OCI-M2 (cell line): ENCODE data around the gene TTC28.
"Not testable (repeated sequence)": the region's sequence is repeated elsewhere in the genome, so short reads cannot be mapped to it uniquely, and the experiment has no call there.

ENCODE experiments used
- DNase-seq: peaks from one replicate; lab custom pipeline; 2025; ENCODE audit not compliant: unreplicated experiment; lab: John Stamatoyannopoulos, UW

The TTC28 gene

DNA sequence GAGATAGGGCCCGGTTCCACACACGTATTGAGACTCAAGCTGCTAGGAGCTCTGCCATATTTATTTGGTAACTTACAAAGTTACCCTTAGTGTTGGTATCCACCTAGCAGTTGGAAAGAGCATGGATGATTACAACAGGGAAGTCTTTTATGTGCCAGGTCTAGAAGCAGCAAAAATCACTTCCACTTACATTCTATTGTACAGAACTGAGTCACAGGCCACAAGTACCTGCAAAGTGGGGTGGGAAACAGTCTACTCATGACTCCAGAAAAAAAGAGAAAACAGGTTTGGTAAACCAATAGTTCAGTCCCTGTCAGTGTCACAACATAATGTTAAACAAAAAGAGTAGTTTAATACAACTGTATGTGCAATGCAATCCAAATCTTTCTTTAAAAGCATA, 480.9 kb downstream of the TTC28 start:
- DNase-seq, result no peak

DNA sequence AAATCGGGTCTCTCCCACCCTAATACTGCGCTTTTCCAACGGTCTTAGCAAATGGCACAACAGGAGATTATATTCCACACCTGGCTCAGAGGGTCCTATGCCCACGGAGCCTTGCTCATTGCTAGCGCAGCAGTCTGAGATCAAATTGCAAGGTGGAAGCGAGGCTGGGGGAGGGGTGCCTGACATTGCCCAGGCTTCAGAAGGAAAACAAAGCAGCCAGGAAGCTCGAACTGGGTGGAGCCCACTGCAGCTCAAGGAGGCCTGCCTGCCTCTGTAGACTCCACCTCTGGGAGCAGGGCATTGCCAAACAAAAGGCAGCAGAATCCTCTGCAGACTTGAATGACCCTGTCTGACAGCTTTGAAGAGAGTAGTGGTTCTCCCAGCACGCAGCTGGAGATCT, 488.1 kb downstream of the TTC28 start:
- not testable (repeated sequence) for DNase-seq

DNA sequence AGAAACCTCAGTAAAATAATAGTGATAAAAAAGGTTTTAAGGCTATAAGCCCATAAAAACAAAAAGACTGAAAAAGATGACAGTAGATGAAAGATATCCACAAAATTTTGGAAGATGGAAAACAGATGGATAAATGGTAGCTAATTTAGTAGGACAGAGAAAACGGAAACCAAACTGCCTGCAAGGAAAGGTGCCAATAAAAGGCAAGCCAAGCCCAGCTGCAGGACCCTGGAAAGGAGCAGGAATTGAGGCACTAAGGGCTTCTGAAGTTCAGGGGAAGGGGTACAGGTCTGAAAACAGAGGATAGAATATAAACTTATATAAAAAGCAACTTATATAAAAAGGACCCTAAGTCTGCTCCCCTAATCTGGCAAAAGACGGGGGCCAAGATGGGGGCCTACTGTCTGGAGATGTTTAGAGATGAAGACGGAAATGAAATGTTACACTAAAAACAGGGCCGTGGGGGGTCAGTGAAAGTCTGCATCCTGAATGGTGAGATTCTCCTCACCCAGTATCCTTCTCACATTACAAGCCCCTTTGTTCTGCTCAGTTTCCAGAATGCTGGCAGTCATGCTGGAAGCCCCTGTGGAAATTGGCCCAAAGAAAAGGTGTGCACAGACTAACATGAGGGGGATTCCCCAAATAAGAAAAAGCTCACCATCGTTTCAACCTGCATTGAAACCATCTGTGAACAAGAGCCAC, 491.3 kb downstream of the TTC28 start:
- no peak for DNase-seq

DNA sequence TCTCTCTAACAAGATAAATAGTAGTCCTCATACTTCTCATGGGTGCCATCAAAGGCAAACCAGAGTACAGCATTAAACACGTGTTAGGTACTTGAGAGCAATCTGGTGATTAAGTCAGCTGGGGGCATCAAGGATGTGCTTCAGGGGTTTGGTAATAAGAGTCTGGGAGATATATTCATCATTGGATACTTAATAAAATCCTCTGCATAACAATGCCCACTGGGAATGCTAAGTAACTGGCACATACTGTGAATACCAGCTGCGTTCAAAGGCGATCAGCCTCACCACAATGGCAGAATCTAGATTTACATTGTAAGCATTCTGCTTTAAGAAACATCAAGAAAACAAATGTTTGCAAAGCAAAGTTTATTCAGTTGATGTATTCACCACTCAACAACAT, 492.0 kb downstream of the TTC28 start:
- DNase-seq, result no peak

DNA sequence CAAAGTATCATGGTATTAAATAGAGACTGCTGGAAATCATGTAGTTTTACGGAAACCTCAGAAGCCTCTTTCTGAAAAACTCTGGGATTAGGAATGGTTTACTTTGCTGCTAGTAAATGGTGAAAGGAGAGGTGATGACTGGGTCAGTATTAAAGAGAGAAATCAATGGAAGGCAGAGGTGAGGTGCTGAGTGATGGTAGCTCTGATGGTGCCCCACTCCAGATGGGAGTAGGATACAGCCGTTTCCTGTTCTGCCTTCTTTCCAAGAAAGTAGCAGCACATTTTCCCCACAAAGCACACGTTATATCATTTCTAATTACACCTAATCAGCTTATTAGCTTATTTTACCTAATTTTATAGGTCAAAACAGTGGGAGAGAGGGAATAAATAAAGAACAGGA, 493.0 kb downstream of the TTC28 start:
- no peak for DNase-seq

DNA sequence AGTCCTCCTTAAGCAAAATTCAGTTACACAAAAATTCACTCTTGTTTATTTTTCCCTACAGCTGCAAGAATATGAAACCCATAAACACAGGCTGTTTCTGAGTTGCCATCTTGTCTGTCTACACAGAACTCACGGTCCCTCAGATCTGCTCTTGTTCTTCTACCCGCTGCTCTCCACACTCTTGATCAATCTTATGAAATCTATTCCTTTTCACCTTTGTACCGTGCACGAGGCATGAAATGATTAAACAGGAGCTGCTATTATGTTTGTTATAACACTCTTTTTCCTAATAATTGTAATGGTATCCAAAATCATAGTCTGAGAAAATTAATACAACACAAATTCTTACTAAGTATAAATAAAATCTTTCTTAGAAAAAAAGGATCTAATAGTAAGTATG, 494.5 kb downstream of the TTC28 start:
- no peak for DNase-seq

DNA sequence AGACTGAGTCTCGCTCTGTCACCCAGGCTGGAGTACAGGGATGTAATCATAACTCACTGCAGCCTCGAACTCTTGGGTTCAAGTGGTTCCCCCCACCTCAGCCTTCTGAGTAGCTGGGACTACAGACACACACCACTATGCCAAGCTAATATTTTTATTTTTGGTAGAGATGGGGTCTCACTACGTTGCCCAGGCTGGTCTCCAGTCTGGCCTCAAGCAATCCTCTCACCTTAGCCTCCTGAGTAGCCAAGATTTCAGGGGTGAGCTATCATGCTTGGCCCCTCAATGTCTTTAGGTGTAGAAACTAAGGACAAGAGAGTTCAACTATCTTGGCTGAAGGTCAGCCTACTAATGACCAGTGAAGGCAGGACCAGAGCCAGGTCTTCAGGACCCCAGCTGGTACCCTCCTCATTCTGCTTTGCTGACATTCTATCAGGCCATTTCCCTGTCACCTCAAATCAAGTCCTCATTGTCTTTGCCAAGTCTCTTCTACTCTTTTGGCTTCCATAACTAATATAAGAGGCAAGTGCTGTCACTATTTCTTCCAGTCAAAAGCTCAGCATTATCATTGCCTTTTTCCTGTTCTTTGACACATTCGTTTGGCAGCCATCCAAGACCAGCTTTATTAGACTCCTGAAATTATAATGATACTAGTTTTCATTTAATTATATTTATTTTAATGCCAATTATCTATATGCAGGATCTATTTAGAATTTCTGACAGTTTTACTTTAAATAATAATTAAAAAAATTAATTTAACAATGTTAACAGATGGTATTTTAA, 496.4 kb downstream of the TTC28 start:
- DNase-seq, result no peak

DNA sequence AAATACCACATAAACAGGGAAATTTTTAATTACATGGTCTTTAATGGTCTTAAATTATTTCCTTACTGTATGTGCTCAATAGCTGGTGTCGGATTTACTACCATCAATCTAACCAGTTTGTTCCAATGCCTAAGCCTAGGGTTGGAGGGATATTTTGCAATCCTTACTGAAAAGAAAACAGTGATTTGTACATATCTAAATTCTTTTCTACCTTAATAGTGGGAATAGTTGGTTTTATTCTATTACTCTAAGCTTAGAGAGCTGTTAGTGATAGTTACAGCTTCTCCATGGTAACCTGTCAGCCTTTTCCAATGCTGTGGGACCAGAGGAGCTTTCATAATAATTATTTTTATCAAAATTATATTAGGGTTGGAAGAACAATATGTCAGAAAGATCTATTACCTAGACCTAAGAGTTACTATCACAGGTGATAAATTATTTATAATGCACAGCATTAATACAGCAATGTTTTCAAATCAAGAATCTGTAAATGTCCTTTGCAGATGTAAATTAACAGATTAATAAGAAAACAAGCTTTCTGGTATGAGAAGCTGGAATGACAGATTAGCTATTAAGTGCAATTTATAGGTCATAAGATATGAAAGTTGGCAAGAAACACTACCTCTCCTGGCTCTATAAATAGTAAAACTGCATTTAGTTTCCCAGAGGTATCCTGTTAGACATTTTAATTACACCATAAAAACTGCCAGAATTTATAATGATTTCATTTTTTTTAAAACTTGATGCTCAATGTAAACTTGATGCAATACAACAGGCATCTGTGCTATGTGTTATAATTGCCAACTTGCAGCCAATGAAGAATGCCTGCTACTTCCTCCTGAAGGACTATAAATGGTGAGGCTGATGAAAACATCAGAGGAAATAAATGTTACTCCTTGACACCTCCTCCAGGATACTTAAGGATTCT, 498.6 kb downstream of the TTC28 start:
- no peak for DNase-seq

DNA sequence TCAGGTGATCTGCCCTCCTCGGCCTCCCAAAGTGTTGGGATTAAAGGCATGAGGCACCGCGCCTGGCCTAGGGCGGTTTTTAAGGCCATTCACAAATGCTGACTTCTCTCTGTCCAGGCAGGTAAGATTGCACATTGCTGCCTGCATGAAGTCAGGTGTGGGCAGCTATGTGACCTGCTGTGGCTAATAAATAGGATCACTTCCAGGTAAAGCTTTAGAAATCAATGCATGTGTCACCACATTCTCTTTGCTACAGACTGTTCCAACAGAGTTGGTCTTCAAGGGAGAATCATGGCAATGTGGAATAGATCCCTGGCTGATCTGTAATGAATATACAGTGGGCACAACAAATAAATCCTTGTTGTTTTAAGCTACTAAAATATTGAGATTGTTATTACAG, 500.2 kb downstream of the TTC28 start:
- no peak for DNase-seq

DNA sequence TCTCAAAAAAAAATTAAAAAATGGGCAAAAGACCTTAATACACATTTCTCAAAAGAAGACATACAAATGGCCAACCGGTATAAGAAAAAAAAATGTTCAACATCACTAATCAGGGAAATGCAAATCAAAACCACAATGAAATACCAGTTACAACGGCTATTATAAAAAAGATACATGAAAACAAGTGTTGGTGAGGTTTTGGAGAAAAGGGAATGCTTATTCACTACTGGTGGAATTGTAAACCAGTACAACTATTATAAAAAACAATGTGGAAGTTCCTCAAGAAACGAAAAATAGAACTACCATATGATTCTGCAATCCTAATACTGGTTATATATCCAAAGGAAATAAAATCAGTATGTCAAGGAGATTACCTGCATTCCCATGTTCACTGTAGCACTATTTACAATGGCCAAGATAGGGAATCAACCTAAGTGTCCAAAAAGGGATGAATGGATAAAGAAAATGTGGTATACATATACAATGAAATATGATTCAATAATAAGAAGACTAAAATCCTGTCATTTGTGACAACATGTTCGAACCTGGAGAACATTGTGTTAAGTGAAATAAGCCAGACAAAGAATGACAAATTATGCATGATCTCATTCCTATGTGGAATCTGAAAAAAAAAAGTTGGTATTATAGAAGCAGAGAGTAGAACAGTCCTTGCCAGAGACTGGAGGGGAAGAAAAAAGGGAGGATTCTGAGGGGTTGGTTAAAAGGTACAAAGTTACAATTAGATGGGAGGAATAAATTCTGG, 503.7 kb downstream of the TTC28 start:
- no peak for DNase-seq

DNA sequence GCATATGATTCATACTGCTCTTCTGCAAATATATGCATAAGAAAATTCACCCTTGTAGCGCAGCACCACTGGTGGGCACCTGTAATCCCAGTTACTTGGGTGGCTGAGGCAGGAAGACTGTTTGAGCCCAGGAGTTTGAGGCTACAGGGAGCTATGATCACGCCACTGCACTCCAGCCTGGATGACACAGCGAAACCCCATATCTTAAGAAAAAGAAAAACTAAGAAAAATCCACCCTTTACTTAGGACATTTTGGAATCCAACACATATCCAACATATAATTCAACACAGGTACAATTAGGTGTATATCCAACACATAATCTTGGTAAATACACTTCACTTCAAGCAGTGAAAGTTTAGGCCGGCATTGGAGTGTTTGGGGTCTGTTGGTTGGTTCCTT, 505.1 kb downstream of the TTC28 start:
- no peak for DNase-seq

DNA sequence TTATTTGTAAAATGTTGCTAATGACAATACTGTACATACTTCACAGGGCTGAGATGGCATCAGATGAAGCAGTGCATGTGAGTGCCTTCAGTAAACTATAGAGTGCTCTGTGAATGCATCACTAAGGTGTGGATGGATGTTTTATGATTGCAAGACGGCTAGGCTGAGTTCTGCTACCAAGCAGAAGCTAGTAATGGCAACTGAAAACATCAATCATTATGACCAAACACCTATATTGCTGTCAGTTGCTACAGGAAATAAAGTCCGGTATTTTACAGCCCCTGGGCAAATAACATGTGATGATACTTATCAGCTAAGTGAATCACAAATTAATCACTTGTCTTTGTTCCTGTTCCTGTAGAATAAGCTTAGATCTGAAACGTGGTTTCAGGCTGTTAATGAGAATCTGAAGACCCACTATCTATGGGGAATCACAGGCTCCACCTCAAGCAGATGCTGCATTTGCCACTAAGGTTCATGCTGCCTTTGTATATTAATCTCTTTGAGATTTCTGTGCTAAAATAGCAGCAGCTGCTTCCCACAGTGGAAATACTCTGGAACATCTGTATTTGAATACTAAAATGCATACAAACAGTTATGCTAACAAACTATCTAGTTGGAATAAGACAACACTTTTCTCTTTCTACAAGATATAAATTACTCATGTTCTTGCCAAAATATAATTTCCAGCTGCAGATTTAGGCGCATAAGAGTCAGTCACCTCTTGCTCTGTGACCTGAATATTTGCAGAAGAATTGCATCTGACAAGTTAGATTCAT, 506.6 kb downstream of the TTC28 start:
- DNase-seq, result no peak

DNA sequence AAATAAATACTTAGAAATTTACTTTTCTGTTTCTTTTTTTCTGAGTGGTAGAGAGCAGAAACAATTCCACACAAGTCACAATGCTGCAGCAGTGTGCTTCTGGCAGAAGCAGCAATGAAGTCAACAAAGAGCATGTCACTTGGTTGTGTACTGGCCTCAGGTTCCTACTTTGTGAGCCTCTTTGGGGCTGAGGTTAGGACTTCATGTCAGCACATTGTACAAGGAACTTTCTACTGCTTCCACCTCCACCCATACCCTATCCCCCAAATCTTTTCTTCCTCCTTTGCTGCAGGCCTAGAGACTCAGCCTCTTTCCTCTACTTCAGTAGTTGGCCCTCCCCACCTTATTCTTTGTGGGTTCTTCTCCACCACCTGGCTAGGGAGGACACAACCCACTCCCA, 507.9 kb downstream of the TTC28 start:
- DNase-seq, result no peak

DNA sequence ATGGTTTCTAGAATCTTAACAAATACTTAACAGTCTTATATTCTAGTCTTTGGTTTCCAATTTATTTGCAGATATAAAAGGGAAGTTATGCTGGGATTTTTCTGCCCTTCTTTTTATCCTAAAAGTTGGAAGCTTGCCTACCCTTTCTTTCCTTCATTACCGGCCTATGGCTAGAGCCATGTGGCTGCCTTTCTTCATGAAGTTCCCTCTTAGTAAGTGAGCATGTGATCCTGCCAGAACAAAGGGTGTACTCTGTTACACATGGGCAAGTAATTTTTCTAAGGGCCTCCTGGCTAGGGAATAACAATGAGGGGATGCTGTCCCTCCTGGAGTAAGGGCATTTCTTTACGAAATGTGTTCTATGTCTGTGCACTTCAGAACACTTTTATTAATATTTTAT, 508.5 kb downstream of the TTC28 start:
- DNase-seq, result no peak

DNA sequence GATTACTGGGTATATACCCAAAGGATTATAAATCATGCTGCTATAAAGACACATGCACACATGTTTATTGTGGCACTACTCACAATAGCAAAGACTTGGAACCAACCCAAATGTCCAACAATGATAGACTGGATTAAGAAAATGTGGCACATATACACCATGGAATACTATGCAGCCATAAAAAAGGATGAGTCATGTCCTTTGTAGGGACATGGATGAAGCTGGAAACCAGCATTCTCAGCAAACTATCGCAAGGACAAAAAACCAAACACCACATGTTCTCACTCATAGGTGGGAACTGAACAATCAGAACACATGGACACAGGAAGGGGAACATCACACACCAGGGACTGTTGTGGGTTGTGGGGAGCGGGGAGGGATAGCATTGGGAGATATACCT, 510.3 kb downstream of the TTC28 start:
- not testable (repeated sequence) for DNase-seq

DNA sequence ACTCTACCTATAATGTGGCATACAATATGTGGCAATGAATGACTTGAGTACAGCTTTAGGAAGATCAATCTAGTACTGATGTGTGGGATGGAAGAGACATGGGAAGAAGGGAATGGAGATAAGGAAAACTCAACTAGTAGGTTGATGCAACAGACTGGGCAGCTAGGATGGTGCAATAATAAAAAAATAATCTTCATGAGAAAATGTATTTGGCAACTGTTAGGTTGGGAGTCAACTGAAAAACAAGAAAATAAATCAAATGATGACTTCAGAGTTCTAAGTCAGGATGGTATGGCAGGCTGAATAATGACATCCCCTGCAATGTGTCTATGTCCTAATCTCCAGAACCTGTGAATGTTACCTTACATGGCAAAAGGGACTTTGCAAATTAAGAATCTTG, 523.8 kb downstream of the TTC28 start:
- DNase-seq, result no peak

DNA sequence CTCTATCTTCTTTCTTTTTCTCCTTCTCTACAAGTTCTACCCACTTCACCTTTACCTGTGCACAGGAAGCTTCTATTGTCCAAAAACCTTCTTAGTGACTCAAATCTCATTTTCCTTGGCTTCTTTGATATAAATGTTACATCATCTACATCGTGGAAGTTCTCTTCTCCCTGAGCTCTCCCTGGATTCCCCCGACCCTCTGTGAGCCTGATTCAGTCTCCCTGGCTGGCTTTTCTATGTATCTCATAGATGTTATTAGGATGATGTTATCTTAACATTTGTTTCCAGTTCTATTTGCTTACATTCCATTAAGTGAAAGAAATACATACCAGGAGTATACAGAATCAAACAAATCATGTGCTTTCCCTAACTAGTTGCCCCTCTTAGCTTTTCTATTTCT, 524.8 kb downstream of the TTC28 start:
- DNase-seq, result no peak

DNA sequence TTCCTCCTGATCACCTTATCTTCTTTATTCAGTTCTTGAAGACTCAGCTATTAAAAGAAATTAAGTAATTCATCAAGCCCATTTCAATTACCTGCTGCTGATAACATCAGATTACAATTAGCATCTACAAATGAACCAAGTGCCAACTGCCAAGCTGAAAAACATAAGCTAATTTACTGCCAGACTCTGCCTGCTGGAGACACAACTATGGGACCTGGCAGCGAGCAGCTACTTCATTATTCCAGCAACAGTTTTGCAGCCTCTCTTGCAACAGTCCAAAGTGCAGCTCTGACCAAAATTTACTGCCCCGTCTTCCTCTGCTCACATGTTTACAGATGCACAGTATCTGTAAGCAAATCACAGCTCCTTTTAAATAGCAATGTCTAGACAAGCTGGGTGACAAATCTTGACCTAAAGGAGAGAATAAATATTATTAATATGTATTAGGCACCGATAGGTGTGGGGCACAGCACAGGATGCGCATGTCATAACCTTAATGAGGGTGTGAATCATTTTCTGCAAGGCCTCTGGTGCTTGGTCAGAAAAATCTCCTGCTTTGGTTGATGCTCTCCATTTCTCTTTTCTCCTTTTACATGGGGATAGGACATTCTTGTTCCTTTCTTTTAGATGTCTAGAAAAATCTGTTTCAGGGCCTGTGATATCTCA, 528.4 kb downstream of the TTC28 start:
- DNase-seq, result no peak

DNA sequence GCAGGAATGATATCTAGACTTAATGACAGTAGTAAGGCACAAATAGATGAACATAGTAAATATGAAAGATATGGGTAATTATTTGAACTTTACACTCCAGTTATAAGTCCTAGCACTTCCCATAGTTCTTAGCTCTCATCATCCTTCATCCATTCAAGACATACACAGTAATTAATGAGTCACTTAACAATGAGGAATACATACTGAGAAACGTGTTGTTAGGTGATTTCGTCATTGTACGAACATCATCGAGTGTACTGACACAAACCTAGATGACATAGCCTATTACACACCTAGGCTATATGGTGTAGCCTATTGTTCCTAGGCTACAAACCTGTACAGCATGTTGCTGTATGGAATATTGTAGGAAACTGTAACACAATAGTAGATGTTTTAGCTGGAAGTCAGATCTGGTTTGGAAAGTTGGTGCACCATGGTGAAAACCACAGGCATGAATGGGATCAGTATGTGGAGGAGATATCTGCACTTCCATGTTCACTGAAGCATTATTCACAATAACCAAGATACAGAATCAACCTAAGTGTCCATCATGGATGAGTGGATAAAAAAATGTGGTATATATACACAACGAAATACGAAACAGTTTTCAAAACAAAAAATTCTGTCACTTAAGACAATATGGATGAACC, 530.7 kb downstream of the TTC28 start:
- no peak for DNase-seq
